ENCODE measurements around the gene USP35. TPM values are rescaled to one million over a fixed set of nuclear protein-coding genes. Genes with fewer than 3 reads are reported as not detected.
A peak's percentile ranks its signal among the peaks of the same experiment; 100 is the strongest.
"Not testable (repeated sequence)": the region's sequence is repeated elsewhere in the genome, so short reads cannot be mapped to it uniquely, and the experiment has no call there.

The USP35 gene
- total RNA-seq, 1 donor from 2014 or later: 6.2 TPM

DNA sequence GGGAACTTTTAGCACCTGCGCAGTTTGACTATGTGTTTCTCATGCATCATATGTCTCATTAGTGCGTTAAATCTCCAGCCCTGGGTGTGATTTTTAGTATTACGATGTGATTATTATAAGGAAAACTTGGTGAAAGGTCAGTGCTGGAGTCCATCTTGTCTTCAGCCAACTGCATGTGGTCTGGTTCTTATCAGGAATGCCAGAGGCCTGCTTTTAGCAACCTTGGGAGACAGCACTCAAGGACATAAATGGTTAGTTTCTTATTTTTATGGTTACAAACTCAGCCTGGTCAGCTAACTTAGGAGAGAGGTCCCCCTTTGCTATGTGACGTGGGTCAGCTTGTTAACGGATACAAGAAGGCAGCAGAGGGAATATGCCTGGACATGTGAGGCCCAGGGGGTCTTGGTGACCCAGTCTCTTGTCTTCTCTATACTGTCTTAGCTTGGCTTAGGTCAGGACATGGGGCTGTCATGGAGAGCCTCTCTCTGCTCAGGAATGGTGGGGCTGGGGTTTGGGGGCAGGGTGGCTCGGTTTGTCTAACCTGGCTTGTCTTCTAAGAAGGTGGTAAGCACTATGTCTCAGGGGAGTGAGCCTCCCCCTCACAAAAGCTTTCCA, 21.8 kb upstream of the USP35 start:
- ATAC-seq (no peak), DNase-seq (ENCODE audit: missing footprints) (peak; percentile 0)
- intact Hi-C loops (cut with DNase I): loop anchor here (10.0 kb wide), 1 partner anchor 408 kb away; the partner anchor contains the start of gene NARS2

DNA sequence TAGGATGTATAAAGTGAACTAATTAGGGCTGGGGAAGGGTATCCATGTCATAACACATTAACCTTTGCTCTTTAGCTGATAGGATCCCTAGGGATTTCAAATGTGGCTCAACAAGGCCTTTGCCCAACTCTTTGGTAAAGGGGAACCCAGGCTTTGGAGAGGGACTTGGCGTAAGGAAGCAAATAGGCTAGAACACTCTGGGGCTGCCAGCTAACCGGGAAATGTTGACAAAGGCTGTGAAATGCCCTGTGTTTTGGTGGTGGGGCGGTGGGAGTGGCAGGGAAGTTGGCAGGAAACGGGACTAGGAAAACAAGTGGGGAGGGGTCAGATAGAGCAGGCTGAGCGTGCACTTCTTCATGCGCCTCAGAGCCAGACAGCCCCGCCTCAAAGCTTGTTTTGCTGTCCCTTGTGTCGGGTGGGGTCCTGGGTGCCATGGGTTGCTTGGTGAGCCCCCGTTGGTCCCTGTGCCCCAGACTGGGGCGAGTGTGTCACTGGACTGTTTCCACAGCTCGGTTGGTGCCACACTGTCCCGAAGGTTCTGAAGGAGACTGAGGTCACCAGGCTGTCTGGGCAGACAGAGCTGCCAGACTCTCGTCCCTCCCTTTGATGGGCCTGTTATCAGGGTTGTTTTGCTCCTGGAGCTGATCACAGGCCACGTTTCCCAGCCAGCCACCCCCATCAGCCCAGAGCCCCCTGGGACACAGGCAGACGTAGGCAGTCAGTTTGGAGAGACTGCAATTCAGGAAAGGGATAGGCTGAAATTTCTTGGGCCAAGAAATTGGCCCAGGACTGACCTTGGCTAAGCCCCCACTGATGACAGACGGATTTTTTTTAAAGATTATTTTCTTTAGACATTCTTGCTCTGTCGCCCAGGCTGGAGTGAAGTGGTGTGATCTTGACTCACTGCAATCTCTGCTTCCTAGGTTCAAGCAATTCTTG, 19.9 kb upstream of the USP35 start:
- peak; percentile 94 for ATAC-seq
- intact Hi-C loops (cut with DNase I): loop anchor here (1.0 to 10.0 kb wide), 3 partner anchors 18 to 406 kb away; partner anchors contain the start of genes ALG8 and NARS2
- DNase-seq (ENCODE audit: missing footprints): peak; percentile 90

DNA sequence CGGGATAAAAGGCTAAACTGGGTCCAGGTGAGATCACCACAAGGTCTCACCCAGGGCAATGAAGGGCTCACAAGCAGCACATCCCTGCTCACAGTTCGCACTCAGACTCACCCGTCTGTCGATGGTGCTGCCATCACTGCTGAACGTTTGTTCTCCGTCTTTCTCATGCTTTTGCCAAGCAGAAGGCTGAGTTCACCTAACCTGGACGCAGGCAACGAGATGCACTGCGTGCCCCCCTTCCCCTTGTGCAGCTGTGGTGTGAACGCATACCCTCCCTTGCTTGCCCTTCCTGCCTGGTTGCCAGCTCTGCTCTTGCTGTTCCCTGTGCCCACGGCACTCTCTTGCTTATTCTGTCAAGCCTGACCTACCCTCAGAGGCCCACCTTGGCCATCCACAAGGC, 18.3 kb upstream of the USP35 start:
- intact Hi-C loops (cut with DNase I): no loop called here
- no peak for DNase-seq (ENCODE audit: missing footprints)
- ATAC-seq: no peak

DNA sequence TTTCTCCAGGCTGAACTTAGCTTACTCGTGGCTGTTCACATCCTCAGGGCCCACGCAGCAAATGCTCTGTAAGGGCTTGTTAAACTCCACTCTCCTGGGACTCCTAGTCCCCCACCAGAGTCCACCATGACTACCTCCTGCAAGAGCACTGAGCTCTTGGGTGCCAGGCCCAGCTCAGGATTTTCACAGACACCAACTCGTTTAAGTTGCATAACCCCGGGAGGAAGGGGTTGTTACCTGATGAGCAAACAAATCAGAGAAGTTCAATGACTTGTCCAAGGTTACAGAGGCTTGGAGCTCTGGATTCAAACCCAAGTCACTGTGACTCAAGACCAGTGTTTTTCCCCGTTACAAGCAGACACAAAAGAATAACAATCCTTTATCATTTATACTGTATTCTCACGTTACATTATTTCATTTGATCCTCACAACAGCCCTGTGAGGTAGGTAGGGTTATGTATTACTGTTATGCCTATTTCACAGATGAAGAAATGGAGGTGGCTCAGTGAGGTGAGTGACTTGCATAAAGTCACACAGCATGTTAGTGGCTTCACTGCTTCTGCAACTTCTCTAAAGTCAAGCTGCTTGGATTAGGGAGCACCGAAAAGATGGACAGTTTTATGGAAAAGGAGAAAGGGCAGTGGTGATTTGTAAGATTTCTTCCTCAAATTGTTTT, 17.7 kb upstream of the USP35 start:
- DNase-seq (ENCODE audit: missing footprints): no peak
- ATAC-seq: no peak
- intact Hi-C loops (cut with DNase I): no loop called here

DNA sequence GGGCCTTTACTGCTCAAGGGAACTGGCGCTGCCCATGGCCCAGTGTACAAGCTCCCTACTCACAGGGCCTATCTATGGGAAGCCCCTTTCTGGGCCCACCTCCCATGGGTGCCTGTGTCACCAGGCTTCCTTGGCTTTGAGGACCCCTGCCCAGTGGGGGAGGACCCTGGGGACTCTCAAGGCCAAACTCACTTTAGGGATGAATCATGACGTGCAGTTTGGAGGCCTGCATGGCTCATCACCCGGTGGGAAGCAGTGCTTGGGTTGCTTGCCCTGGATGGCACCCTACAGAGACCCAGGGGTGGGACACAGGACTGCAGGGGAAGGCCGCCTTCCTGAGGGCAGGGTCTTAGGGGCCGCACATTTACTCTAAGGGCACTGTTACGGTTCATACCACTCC, 16.8 kb upstream of the USP35 start:
- no peak for DNase-seq (ENCODE audit: missing footprints)
- ATAC-seq: no peak
- intact Hi-C loops (cut with DNase I): no loop called here

DNA sequence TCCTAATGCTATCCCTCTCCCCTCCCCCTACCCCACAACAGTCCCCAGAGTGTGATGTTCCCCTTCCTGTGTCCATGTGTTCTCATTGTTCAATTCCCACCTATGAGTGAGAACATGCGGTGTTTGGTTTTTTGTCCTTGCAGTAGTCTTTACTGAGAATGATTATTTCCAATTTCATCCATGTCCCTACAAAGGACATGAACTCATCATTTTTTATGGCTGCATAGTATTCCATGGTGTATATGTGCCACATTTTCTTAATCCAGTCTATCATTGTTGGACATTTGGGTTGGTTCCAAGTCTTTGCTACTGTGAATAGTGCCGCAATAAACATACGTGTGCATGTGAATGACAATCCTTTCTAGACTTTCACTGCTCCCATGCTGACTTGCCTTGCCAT, 12.9 kb upstream of the USP35 start:
- DNase-seq (ENCODE audit: missing footprints); ATAC-seq; intact Hi-C loops (cut with DNase I): not testable (repeated sequence)

DNA sequence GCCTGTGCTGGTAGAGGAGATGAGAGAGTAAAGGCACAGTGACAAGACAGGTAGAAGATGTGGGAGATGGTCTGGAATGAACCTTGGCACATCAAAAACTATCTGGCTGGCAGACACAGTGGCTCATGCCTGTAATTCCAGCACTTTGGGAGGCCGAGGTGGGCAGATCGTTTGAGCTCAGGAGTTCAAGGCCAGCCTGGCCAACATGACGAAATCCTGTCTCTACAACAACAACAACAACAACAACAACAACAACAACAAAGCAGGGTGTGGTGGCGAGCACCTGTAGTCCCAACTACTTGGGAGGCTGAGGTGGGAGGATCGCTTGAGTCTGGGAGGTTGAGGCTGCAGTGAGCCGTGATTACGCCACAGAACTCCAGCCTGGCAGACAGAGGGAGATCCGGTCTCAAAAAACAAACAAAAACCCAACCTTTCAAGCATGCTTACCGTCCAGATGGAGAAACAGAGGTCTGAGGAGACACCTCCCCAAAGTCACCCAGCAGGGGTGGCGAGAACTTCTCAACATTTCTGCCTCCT, 12.0 kb upstream of the USP35 start:
- intact Hi-C loops (cut with DNase I): no loop called here
- DNase-seq (ENCODE audit: missing footprints): no peak
- no peak for ATAC-seq

DNA sequence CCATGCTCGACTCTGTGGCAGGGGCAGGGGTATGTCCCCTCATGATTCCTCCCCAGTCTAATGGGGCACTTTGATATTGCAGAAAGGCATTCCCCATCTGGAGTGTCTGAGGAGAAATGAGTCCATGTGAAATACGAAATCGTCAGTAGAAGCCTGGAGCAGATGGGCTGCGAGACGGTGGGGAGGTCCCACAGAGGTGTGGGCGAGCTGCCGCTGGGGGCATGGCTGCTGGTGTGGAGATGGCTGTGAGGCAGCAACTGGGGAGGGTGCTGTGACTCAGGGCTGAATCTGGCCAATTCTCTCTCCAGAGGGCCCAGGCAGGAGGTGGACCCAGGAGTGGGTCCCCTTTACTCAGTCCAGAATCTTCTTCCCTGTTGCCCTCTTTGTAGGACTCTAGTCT, 11.5 kb upstream of the USP35 start:
- ATAC-seq (no peak), DNase-seq (ENCODE audit: missing footprints) (no peak)
- intact Hi-C loops (cut with DNase I): no loop called here

DNA sequence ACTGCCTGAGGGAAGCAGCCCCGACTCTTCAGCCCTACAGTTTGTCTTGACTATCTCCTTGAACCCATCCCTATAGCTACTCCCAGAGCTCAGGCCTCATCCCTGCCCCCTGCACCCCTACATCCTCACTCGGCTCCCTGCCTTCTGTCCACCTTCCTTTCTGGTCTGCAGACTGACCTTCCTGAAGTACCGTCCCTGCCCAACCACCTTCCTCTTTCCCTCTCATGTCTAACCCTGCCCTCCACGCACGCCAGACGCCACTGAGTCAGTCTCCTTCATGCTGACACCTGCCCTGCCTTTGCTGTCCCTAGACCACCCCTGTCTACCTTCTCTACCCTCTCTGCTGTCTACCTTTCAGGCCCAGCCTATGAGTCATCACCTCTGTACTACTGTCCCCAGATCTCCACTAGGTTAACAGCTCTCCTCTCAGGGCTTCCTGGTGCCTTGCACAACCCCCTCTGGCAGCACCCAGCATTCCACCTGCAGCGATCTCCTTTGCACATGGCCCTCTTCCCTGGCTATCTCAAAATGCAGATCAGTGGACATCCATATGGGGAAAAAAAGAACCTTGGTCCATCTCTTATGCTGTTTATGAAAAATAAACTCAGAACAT, 9.2 kb upstream of the USP35 start:
- intact Hi-C loops (cut with DNase I): no loop called here
- ATAC-seq (no peak), DNase-seq (ENCODE audit: missing footprints) (no peak)

DNA sequence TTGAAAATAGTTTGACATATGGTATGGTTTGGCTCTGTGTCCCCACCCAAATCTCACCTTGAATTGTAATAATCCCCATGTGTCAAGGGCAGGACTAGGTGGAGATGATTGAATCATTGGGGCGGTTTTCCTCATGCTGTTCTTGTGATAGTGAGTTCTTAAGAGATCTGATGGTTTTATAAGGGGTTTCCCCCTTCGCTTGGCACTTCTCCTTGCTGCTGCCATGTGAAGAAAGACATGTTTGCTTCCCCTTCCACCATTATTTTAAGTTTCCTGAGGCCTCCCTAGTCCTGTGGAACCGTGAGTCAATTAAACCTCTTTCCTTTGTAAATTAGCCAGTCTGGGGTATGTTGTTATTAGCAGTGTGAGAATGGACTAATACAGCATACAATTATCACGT, 8.0 kb upstream of the USP35 start:
- DNase-seq (ENCODE audit: missing footprints): no peak
- ATAC-seq: no peak
- intact Hi-C loops (cut with DNase I): no loop called here

DNA sequence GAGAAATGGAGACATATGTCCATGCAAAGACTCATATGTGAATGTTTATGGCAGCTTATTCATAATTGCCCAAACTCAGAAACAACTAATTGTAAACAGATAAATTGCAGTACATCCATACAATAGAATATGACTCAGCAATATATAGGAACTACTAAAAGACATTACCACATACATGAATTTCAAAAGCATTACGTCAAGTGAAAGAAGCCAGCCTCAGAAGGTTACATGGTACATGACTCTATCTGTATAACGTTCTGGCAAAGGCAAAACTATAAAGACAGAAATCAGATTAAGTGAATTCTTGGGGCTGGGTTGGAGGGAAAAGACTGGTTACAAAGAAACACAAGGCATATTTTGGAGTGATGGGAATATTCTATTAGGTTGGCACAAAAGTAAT, 7.5 kb upstream of the USP35 start:
- intact Hi-C loops (cut with DNase I): no loop called here
- ATAC-seq (no peak), DNase-seq (ENCODE audit: missing footprints) (no peak)

DNA sequence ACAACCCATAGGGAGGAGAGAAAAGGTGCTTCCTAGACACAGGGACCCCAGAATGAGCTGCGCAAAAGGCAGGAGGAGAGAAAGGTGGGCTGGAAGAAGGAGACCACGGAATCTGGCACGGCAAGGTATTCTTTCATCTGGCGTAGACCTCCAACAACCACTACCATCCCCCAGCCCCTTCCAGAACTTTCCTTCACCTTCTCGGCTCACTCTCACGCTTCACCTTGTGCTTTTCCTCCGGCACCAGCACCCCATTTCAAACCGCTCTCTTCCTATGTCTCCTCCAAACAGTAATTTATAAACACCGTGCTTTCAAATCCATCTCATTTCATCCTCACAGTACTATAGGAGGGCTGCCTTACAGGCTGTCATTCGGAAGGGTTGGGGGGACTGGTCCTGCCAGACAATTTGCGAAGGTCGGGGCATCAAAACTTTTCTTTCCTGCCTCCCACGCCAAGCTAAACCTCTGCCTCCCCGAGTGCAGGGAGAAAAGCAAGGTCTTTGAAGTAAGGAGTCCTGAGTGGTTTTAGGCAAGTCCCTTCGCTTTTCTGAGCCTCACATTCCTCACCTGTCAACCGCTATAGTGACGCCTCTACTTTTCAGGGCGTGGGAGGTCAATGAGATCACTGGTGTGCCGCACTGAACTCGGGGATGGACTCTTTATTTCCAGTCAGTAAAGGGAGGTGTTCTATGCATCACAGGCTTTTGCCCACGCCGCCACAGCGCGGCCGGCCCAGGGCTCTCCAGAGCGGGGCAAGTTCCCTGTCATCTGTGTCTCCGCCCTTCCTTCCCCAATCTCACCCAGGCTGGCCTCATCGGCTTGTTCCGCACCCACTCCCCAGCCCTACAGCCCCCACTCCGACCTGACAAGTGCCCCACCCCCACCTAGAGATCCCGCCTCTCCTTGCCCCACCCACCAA, 1.1 kb upstream of the USP35 start:
- ATAC-seq (no peak), DNase-seq (ENCODE audit: missing footprints) (peak; percentile 89)
- intact Hi-C loops (cut with DNase I): loop anchor here (1.0 to 5.0 kb wide), 3 partner anchors 19 to 105 kb away; partner anchors contain the start of gene ALG8

DNA sequence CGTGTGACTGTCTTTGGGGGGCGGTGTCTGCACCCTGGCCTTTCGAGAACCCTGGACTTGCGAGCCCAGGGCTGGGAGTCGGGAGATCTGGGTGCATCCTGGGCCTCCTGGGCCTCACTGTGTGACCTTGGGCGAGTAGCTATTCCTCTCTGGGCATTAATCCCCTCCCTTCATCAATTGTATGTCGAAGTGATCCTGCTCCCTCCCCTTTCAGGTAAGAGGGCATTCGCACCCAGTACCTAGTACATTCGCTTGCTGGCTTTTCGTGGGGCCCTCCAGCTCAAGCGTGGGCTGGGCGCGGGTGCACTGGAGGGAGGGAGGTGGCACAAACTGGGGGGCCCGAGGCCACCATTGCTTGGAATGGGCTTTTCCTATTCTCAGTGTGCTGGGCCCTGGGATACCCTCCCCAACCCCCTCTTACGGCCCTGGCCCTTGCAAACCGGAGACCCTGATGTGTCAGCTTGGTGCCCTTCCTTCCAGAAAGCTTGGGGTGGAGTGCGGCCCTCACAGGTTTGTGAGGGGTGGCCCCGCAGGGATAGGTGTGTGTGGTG, 530 bp downstream of the USP35 start:
- intact Hi-C loops (cut with DNase I): loop anchor here (5.0 kb wide), 1 partner anchor 107 kb away; no protein-coding TSS in a partner anchor
- no peak for ATAC-seq
- DNase-seq (ENCODE audit: missing footprints): peak; percentile 43

DNA sequence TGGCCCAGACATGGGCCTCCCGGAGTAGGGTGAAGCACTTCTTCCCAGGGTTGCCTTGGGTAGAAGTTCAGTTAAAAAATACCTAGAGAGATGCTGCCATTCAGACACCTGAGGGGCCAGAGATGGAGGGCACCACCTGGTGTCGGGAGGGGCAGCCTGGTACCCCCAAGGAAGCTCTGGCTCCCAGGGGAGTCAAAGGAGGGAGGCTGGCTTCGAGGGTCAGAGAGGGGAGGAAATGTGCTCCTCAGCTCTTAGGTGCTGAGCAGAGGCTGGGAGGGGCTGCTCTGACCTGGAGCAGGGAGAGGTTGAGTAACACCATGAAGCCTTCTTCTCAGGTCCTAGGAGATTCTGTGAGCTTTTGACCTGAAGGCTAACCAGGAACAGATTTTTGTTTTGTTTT, 1.1 kb downstream of the USP35 start:
- DNase-seq (ENCODE audit: missing footprints) (peak; percentile 44), ATAC-seq (no peak)
- intact Hi-C loops (cut with DNase I): loop anchor here (5.0 kb wide), 1 partner anchor 108 kb away; no protein-coding TSS in a partner anchor

DNA sequence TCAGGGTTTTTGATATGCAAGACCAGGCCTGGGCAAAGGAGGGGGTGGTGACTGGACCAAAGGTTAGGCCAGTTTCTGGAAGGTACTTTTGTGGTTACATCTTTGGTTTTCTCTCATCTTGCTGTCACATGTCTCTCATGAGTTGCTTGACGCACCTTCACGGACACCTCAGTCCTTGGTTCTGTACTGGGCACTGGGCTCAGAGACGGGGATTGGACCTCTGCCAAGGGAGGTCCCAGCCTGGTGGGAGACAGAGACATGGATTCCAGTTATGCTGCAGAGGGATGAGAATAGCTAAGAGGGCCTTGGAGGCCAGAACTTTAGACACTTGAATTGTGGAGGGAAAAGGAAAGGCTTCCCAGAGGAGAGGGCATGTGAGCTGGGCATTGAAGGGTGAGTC, 1.7 kb downstream of the USP35 start:
- intact Hi-C loops (cut with DNase I): no loop called here

DNA sequence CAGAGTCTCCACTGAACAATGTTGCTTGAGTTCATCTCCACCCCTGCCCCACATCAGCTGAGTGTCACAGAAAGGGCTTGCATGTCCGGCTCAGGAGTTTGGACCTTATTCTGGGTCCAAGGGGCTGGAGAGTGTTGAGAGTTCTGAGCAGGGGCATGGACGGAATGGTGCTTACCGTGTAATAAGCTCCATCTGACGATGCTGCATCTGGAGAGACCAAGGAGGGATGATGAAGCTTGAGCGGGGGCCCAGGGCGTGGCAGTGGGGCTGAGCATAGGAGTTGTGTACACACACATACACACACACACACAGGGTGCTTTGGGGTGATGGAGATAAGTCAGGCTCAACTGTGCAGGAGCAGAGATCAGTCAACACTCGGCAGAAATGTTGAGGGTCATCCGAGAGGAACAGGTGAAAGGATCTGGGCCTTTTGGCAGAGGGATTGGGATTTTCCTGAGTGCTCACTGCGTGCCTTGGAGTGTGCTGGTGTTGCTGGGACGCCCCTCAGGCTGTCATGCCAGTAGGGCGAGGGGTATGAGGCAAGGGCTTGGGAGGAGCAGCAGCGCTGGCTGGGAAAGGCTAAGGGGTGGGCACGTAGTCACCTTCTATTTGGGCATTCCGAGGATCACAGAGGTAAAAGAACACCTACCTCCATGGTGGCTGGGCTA, 2.3 kb downstream of the USP35 start:
- no peak for ATAC-seq
- DNase-seq (ENCODE audit: missing footprints): no peak
- intact Hi-C loops (cut with DNase I): no loop called here

More for the DNA sequence above, 1.7 kb downstream of the USP35 start:
- ATAC-seq (no peak), DNase-seq (ENCODE audit: missing footprints) (no peak)

DNA sequence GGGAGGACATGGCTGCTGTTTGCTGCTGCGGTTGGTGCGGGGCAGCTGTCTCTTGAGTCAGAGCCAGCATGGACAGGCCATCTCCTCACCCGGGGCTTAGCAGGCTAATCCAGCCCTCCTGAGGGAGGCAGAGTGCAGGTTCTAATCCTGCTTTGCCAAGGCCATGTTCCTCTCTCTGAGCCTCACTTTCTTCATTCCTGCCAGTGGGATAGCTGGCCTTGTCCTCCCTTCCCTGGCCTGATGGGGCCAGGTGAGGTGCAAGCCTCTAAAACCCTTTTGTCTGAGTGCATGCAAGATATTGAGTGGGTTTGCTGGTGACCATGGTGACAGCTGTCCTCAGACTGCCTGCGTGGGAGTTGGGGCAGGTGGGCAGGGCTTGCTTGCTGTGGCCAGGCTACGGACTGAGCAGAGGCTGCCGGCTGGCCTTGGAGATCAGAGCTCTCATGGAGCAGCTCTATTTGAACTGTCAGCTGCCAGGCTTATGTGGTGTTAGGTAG, 3.6 kb downstream of the USP35 start:
- intact Hi-C loops (cut with DNase I): no loop called here
- DNase-seq (ENCODE audit: missing footprints) (peak; percentile 41), ATAC-seq (no peak)

Data from Right ventricle myocardium inferior (tissue), 1 donor.